Breast epithelium (tissue), 4 donors: Measurements from ENCODE around the gene WIZ. TPM values are rescaled to one million over a fixed set of nuclear protein-coding genes. Genes with fewer than 3 reads are reported as not detected.

Experiments
- DNase-seq, 2 donors: peaks; one replicate each; pipeline ENCODE4 v3.0.0-alpha.2; 2019; ENCODE audit warnings: low spot score in 2 of 2
- H3K27ac ChIP-seq, 2 donors: fragments of 200-600 bp; sonication (generic) in 1 of 2; one replicate each; pipeline ENCODE4 v1.5.1; 2016 to 2019; ENCODE audit warnings: mild to moderate bottlenecking in 1 of 2
- H3K27me3 ChIP-seq, 2 donors: fragments of 200-600 bp; sonication (generic) in 1 of 2; one replicate each; pipeline versions ENCODE4 v1.5.1 to v1.6.0; 2017 to 2019; ENCODE audit warnings: control low read depth in 1 of 2, mild to moderate bottlenecking in 1 of 2
- H3K36me3 ChIP-seq: fragments of 200-600 bp; one replicate; pipeline ENCODE4 v1.5.1; 2019
- H3K4me1 ChIP-seq, 2 donors: fragments of 200-600 bp; sonication (generic); one replicate each; pipeline ENCODE4 v1.5.1; 2016 to 2019; ENCODE audit warnings: control low read depth in 1 of 2
- H3K4me3 ChIP-seq, 3 donors: fragments of 200-600 bp; sonication (generic); 1 replicate in 2 of 3; 2 replicates in 1 of 3; pipeline ENCODE4 v1.5.1; 2016 to 2019; ENCODE audit warnings: mild to moderate bottlenecking in 3 of 3, moderate library complexity in 2 of 3
- H3K9me3 ChIP-seq, 2 donors: fragments of 200-600 bp; sonication (generic) in 1 of 2; one replicate each; pipeline ENCODE4 v1.5.1; 2016 to 2019; ENCODE audit warnings: control low read depth in 1 of 2
- POLR2A ChIP-seq: fragments of 450-650 bp; IDR thresholded peaks from one replicate; pipeline ENCODE4 v1.6.1; 2016; ENCODE audit warnings: antibody characterized with exemption, mild to moderate bottlenecking, moderate library complexity
- POLR2AphosphoS5 ChIP-seq, 3 donors: sonication (generic); formaldehyde crosslinking; IDR thresholded peaks; one replicate each; pipeline ENCODE4 v1.6.1; 2017; ENCODE audit warnings: antibody characterized with exemption in 3 of 3
- intact Hi-C: fragments of 100-400 bp; cut with DNase I; formaldehyde crosslinking; loops from one replicate; pipeline ENCODE4 v1.15.1; 2023; ENCODE audit warnings: low total_unique reads
- total RNA-seq, 3 donors: library from RNA; depleted of rRNA; stranded (reverse); fragments of >200 nt; gene quantifications; one replicate each; pipeline ENCODE4 v1.1.0, GENCODE V29; 2016
- TF ChIP-seq, protein P1 (sequence below), 3 donors: fragments of 450-650 bp; IDR thresholded peaks; one replicate each; pipeline ENCODE4 v1.5.1; 2016 to 2017; ENCODE audit warnings: antibody characterized with exemption in 3 of 3, mild to moderate bottlenecking in 3 of 3, moderate library complexity in 3 of 3

Gene WIZ
- total RNA-seq, 3 donors from 2014 or later = 17.6 to 51.1 (median 34.9) TPM

DNA sequence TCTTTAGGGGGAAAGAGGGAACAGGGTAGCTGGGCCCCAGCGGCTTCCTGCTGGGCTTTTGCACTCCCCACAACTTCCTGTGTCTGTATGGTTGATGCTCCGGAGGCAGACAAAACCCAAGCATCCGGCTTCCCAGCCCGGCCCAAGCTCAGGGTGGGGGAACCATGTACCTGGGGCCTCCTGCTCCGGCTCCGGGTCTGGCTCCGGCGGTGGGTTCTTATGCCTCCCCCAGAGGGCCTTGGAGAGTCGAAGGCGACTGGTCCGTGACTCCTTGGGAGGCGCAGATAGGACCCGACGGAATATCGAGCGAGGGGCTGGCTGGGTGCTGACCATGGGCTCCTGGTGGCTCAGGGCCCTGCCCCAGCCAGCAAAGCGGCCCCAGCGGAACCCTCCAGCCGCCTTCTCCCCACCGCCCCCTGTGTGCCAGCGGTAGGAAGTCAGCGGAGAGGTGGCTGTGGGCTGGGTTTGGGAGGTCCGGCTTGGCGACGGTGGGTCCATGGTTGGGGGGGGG, 14.2 kb upstream of the WIZ start:
- Histone ChIP-seq H3K27ac (peak overlapping the region in 1 of 2 donors; percentile 52), H3K36me3 (no peaks in the 10 kb centered on the region), H3K27me3 (peaks cover 3 to 18% of the 10 kb centered on the region in 2 donors), H3K4me1 (no peaks in the 10 kb centered on the region), H3K4me3 (peak overlapping the region; percentile 31 to 56 (median 43)), H3K9me3 (no peaks in the 10 kb centered on the region)
- intact Hi-C loops = no loop called here
- DNase-seq = no peak
- TF ChIP-seq, protein P1, sequence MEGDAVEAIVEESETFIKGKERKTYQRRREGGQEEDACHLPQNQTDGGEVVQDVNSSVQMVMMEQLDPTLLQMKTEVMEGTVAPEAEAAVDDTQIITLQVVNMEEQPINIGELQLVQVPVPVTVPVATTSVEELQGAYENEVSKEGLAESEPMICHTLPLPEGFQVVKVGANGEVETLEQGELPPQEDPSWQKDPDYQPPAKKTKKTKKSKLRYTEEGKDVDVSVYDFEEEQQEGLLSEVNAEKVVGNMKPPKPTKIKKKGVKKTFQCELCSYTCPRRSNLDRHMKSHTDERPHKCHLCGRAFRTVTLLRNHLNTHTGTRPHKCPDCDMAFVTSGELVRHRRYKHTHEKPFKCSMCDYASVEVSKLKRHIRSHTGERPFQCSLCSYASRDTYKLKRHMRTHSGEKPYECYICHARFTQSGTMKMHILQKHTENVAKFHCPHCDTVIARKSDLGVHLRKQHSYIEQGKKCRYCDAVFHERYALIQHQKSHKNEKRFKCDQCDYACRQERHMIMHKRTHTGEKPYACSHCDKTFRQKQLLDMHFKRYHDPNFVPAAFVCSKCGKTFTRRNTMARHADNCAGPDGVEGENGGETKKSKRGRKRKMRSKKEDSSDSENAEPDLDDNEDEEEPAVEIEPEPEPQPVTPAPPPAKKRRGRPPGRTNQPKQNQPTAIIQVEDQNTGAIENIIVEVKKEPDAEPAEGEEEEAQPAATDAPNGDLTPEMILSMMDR (IDR thresholded peaks at IDR 0.05) = no peak
- TF ChIP-seq POLR2A = no peak
- TF ChIP-seq POLR2AphosphoS5 (IDR thresholded peaks at IDR 0.05) = no peak

DNA sequence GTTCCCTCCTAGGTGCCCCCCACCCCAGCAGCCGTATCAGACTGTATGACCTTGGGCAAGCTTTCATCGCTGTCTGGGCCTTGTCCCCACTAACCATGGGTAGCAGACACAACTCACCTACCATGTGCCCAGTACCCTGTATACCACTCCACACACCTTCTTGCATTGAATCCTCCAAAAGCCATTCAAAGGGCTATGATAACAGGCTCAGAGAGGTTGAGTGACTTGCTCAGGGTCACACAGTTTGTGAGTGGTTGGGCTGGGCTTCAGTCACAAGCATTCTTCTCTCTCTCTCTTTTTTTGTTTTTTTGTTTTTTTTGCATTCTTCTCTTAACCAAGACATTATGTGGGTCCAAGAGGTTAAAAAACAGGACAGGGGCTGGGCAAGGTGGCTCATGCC, 11.9 kb upstream of the WIZ start:
- H3K4me1 ChIP-seq = peaks cover 0 to 3% of the 10 kb centered on the region in 2 donors
- H3K27me3 ChIP-seq = peaks cover 0 to 25% of the 10 kb centered on the region in 2 donors
- DNase-seq = no peak
- no peaks in the 10 kb centered on the region for H3K36me3 ChIP-seq
- H3K4me3 ChIP-seq = no peak overlapping the region
- TF ChIP-seq, protein P1 (IDR thresholded peaks at IDR 0.05) = no peak
- TF ChIP-seq POLR2A (no peak), POLR2AphosphoS5 (IDR thresholded peaks at IDR 0.05) (no peak)
- intact Hi-C loops = no loop called here
- H3K27ac ChIP-seq = no peak overlapping the region
- H3K9me3 ChIP-seq = no peaks in the 10 kb centered on the region

DNA sequence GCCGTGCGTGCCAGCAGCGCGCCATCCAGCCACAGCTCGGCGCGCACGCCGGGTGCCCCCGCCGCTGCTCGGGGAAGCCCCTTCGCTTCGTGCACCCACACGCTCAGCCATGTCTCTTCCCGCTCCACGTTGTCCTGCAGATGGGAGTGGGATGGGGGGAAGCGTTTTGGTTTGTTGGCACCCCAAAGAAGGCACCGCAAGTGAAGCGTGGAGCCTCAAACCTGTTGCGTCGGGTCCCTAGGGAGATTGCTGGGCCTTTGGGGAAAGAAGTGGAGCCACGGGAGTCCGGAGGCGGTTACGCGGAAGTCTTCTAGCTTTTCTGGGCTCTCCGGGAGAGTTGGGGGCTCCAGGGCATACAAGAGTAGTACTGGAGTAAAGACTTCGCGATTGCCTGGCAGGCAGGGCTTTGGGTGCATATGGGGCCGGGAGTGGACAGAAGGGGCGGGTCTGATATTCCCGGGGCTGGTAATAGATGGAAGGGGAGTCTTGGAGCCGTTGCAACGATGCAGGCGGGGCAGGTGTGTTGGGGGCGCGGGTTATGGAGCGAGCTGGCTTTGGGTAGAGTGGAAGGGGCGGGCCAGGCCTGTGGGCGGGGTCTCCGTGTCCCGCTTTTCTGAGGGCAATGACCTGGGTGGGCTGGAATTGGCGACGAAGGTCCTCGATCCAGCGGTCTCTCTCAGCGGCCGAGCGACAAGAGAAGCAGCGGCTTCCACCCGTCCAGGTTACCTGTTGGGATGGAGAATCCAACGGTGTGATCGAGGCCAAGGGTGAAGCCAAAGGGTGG, 8.1 kb upstream of the WIZ start:
- no peaks in the 10 kb centered on the region for H3K9me3 ChIP-seq
- TF ChIP-seq POLR2AphosphoS5 (IDR thresholded peaks at IDR 0.05) = no peak
- TF ChIP-seq, protein P1 (IDR thresholded peaks at IDR 0.05) = no peak
- TF ChIP-seq POLR2A = no peak
- peaks cover 0 to 43% of the 10 kb centered on the region in 2 donors for H3K27me3 ChIP-seq
- peaks cover 0 to 3% of the 10 kb centered on the region in 2 donors for H3K4me1 ChIP-seq
- intact Hi-C loops = no loop called here
- H3K36me3 ChIP-seq = no peaks in the 10 kb centered on the region
- no peak for DNase-seq
- H3K4me3 ChIP-seq = peak overlapping the region in 2 of 3 donors; percentile 48 to 62
- H3K27ac ChIP-seq = no peak overlapping the region

DNA sequence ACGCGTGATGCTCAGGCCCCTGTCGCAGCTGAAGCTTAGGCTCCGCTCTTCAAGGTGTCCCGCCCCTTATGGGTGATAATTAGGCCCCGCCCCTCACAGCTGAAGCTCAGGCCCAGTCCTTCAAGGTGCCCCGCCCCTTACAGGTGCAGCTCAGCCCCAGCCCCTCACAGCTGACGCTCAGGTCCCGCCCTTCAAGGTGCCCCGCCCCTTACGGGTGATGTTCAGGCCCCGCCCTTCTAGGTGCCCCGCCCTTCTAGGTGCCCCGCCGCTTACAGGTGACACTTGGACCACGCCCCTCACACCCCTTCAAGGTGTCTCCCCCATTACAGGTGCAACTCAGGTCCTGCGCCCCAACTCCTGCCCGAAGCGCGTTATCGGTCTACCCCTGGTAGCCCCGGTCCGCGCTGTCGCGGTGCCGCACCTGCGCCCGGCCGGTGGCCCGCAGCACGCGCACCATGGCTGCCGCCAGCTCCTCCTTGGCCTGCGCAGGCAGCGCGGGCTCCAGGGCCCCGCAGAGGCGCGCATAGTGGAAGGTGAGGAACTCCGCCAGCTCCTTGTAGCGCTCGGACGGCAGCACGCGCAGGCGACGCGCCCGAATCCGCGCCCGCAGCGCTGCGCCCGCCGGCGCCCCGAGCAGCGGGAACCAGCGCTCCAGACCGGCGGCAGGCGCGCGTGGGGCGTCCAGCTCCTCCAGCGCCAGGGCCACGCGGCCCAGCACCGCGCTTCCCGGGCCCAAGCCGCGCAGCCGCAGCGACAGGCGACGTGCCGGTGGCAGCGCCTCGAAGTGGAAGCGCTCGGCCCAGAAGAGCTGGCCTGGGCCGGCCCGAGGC, 7.3 kb upstream of the WIZ start:
- intact Hi-C loops = no loop called here
- peak in 1 of 2 donors; percentile 50 for DNase-seq
- H3K4me1 ChIP-seq = peaks cover 0 to 3% of the 10 kb centered on the region in 2 donors
- H3K36me3 ChIP-seq = no peaks in the 10 kb centered on the region
- no peak overlapping the region for H3K27ac ChIP-seq
- TF ChIP-seq POLR2A (no peak), POLR2AphosphoS5 (IDR thresholded peaks at IDR 0.05) (no peak)
- TF ChIP-seq, protein P1 (IDR thresholded peaks at IDR 0.05) = no peak
- peaks cover 0 to 43% of the 10 kb centered on the region in 2 donors for H3K27me3 ChIP-seq
- H3K4me3 ChIP-seq = peak overlapping the region in 2 of 3 donors; percentile 48 to 62
- H3K9me3 ChIP-seq = no peaks in the 10 kb centered on the region
